KMS-11 (cell line): ENCODE results near the gene NPIPA7.
"Not testable (repeated sequence)": the region's sequence is repeated elsewhere in the genome, so short reads cannot be mapped to it uniquely, and the experiment has no call there.

Experiments used
- H2AFZ ChIP-seq: fragments of 200-600 bp; sonication (generic); 2 replicates; pipeline ENCODE4 v1.6.1; 2016; ENCODE audit warnings: antibody characterized with exemption, mixed run types, low read depth
- H3K27ac ChIP-seq: fragments of 200-600 bp; sonication (generic); 2 replicates; pipeline ENCODE4 v1.6.1; 2016; ENCODE audit warnings: mild to moderate bottlenecking, mixed run types
- H3K27me3 ChIP-seq: fragments of 200-600 bp; sonication (generic); 2 replicates; pipeline ENCODE4 v1.6.1; 2017; ENCODE audit warnings: mild to moderate bottlenecking, low read depth, mixed run types, moderate library complexity; ENCODE audit not compliant: insufficient read depth
- H3K36me3 ChIP-seq: fragments of 200-600 bp; sonication (generic); 2 replicates; pipeline ENCODE4 v1.6.1; 2017; ENCODE audit warnings: mild to moderate bottlenecking, mixed run types; ENCODE audit not compliant: insufficient read depth
- H3K4me1 ChIP-seq: fragments of 200-600 bp; sonication (generic); 2 replicates; pipeline ENCODE4 v1.6.1; 2016; ENCODE audit warnings: mild to moderate bottlenecking, low read depth, mixed run types; ENCODE audit not compliant: poor library complexity, severe bottlenecking
- H3K4me2 ChIP-seq: fragments of 200-600 bp; sonication (generic); 2 replicates; pipeline ENCODE4 v1.7.0; 2016; ENCODE audit warnings: mild to moderate bottlenecking, mixed run types
- H3K4me3 ChIP-seq: fragments of 200-600 bp; sonication (generic); IDR thresholded peaks from 2 replicates; pipeline ENCODE4 v1.6.1; 2017; ENCODE audit warnings: low read depth, low read length, mixed read lengths; ENCODE audit not compliant: insufficient read depth
- H3K79me2 ChIP-seq: fragments of 200-600 bp; sonication (generic); 2 replicates; pipeline ENCODE4 v1.6.1; 2016; ENCODE audit warnings: low read depth, mixed run types; ENCODE audit not compliant: insufficient read depth
- H3K9ac ChIP-seq: fragments of 200-600 bp; sonication (generic); 2 replicates; pipeline ENCODE4 v1.6.1; 2016; ENCODE audit warnings: mild to moderate bottlenecking, mixed run types
- H4K20me1 ChIP-seq: fragments of 200-600 bp; sonication (generic); 2 replicates; pipeline ENCODE4 v1.6.1; 2016; ENCODE audit warnings: mild to moderate bottlenecking, mixed run types; ENCODE audit not compliant: insufficient read depth

The NPIPA7 gene

DNA sequence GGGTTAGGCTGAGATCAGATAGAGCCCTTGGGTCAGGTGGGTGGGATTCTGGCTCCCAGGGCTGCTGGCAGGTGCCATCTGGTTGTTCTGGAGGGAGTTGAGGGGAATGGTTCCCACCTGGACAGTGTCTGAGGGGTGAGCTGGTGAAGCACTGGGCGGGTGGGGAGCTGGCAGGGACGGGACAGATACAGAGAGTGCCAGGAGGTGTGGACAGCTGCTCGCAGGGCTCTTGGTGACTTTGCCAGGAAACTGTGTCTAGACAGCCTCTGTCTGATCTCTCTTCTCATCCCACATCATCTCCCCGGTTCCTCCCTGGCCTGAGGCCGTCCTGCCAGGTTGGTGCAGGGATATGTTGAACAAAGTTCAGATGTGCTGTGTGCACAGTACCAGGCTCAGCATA is 38.1 kb downstream of the NPIPA7 start:
- not testable (repeated sequence) for H3K27me3 ChIP-seq, H3K4me1 ChIP-seq, H3K4me3 ChIP-seq, H3K79me2 ChIP-seq, H2AFZ ChIP-seq, H3K36me3 ChIP-seq, H3K9ac ChIP-seq, H3K27ac ChIP-seq, H3K4me2 ChIP-seq, H4K20me1 ChIP-seq

DNA sequence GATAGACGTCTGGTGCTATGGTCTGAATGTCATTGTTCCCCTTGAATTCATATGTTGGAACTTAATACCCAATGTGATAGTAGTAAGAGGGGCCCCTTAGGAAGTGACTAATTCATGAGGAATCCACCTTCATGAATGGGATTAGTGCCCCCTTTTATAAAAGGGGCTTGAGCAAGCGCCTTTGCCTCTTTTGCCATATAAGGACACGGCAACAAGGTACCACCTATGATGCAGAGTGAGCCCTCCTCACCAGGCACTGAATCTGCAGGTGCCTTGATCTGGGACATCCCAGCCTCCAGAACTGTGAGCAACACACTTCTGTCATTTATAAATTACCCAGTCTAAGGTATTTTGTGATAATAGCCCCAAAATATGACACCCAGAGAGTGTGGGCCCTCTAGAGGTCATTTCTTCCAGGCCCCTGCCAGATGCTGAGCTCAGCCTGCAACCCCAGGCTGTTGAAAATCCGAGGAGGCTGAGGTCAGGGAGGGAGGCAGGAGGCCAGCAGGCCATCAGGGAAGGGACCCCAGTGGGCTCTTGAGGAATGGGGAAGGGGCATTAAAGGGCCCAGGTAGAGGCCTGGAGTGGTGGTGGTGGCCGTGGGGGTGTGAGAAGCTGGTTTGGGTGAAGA is 39.1 kb downstream of the NPIPA7 start:
- H3K27me3 ChIP-seq, H3K27ac ChIP-seq, H3K4me2 ChIP-seq, H3K4me1 ChIP-seq, H3K79me2 ChIP-seq, H4K20me1 ChIP-seq, H3K4me3 ChIP-seq, H2AFZ ChIP-seq, H3K36me3 ChIP-seq, H3K9ac ChIP-seq: not testable (repeated sequence)

DNA sequence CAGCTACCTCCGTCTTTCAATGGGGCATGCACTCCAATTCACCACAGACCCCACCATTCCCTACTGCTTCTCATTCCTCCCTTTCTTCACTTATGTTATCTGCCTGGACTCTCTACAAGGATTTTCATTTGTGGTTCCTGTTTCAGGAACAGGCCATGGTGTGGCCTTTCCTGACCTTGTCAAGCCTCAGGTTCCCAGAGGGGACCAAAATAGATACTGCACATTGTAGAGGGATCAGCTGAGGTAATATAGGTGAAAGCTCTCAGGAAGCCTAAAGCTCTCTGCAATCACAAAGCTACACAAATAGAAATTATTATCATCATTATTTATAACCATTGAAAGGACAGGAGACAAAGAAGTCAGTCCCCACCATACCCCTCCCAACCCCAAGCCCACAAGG is 41.6 kb downstream of the NPIPA7 start:
- H3K79me2 ChIP-seq = not testable (repeated sequence)

DNA sequence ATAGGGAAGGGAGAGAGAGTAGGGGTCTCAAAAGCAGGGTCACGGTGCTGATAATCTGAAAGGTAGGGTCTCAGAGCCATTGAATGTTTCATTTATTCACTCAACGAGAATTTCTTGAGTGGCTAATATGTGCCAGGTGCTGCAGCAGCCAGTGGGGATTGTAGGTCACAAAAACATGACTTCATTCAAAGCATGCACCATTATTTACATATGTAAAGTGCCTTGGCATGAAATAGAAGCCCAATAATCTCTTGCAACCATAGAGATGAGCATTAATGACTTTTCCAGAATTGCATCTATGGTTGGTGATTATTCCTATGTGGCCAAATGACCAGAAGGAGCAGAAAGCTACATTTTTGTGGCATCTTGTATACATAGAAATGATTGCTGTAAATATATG is 46.2 kb downstream of the NPIPA7 start:
- H3K9ac ChIP-seq, H3K4me1 ChIP-seq, H3K27me3 ChIP-seq, H3K36me3 ChIP-seq, H3K79me2 ChIP-seq, H3K4me2 ChIP-seq, H3K4me3 ChIP-seq, H2AFZ ChIP-seq, H3K27ac ChIP-seq, H4K20me1 ChIP-seq: not testable (repeated sequence)

More for the DNA sequence above, 41.6 kb downstream of the NPIPA7 start:
- not testable (repeated sequence) for H4K20me1 ChIP-seq, H3K4me2 ChIP-seq, H2AFZ ChIP-seq, H3K27me3 ChIP-seq, H3K27ac ChIP-seq, H3K4me3 ChIP-seq, H3K36me3 ChIP-seq, H3K4me1 ChIP-seq, H3K9ac ChIP-seq

DNA sequence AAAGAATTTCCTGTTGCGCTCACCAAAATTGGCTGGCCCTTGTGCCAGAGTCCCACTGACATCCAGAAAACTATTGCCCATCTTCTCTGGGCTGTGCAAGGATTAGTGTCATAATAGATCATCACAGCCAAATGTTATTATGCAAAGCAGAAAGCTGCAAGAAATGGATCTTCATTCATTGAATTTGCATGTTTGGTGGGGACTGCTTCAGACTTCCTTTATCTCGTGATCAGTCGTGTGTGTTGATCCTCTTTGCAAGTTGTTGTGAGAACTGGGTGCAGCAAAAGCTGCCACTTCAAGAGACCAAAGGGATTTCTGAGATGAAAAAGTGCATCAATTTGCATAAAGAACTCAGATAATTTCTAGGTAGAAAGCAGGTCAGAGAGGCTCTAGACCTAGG is 52.2 kb downstream of the NPIPA7 start:
- H3K9ac ChIP-seq, H3K27me3 ChIP-seq, H3K4me2 ChIP-seq, H4K20me1 ChIP-seq, H2AFZ ChIP-seq, H3K79me2 ChIP-seq, H3K4me1 ChIP-seq, H3K27ac ChIP-seq, H3K36me3 ChIP-seq, H3K4me3 ChIP-seq: not testable (repeated sequence)

DNA sequence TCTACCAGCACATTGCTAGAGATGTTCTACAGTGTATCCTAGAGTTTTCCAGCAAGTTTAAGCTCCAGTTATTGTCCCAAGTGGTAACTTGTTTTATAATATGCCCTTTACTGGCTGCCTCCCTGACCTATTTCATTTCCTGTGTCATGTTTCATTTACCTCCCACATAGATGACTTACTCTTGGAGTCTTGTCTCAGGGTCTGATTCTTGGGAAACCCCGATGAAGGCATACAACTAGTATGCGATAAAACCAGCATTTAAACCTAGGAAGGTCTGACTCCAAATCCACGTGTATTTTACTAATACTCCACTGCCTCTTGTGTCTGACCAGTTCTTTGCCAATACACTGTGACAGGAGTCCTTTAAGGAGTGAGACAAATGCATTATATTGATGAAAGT is 55.8 kb downstream of the NPIPA7 start:
- not testable (repeated sequence) for H2AFZ ChIP-seq, H4K20me1 ChIP-seq, H3K4me1 ChIP-seq, H3K36me3 ChIP-seq, H3K27ac ChIP-seq, H3K9ac ChIP-seq, H3K79me2 ChIP-seq, H3K27me3 ChIP-seq, H3K4me3 ChIP-seq, H3K4me2 ChIP-seq

DNA sequence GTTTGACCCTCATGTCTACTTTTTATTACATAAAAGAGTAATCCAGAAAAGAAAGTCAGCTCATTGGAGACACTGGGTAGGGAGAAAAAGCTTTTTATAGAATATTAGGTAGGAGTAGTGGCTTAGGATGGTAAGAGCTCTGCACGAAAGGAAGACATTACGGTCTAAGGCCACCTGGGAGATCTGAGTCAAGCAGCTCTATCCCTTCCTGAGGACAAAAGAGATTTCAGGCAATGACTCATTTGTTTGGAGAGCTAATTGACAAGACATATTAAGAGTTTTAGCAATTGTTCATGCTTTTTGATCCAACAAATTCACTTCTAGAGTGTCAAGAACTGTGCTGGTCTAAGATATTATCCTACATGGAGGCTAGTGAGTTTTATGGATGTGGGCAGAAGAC is 62.5 kb downstream of the NPIPA7 start:
- H3K27ac ChIP-seq = not testable (repeated sequence)

More for the DNA sequence above, 62.5 kb downstream of the NPIPA7 start:
- not testable (repeated sequence) for H3K27me3 ChIP-seq, H2AFZ ChIP-seq, H3K9ac ChIP-seq, H4K20me1 ChIP-seq, H3K79me2 ChIP-seq, H3K4me2 ChIP-seq, H3K4me1 ChIP-seq, H3K36me3 ChIP-seq, H3K4me3 ChIP-seq
